Activated CD4-positive, alpha-beta T cell treated with anti-CD3 and anti-CD28 coated beads for 4 hours (primary cell): ENCODE results near the gene MUC5AC.
"Not testable (repeated sequence)": the region's sequence is repeated elsewhere in the genome, so short reads cannot be mapped to it uniquely, and the experiment has no call there.

Experiments
- DNase-seq, 2 donors: peaks; one replicate each; pipeline ENCODE4 v3.0.0-alpha.2; 2020

The MUC5AC gene

GRCh38 chr11:1199241-1199750, 41.5 kb downstream of the MUC5AC start:
- DNase-seq = no peak

GRCh38 chr11:1199751-1200610, 42.2 kb downstream of the MUC5AC start:
- no peak for DNase-seq

GRCh38 chr11:1200611-1201191, 42.9 kb downstream of the MUC5AC start:
- no peak for DNase-seq

GRCh38 chr11:1201395-1202153, 43.8 kb downstream of the MUC5AC start:
- no peak for DNase-seq

- no peak for DNase-seq
These were observed 44.5 kb downstream of the MUC5AC start for GRCh38 chr11:1202154-1202775.

- DNase-seq = peak; percentile 44 to 60
These were observed 45.2 kb downstream of the MUC5AC start for GRCh38 chr11:1202776-1203504.

GRCh38 chr11:1203505-1204271, 45.9 kb downstream of the MUC5AC start:
- DNase-seq = no peak

- DNase-seq = no peak
These were observed 46.8 kb downstream of the MUC5AC start for GRCh38 chr11:1204381-1205101.

- no peak for DNase-seq
These were observed 47.6 kb downstream of the MUC5AC start for GRCh38 chr11:1205121-1205986.

GRCh38 chr11:1205987-1206331, 48.2 kb downstream of the MUC5AC start:
- no peak for DNase-seq

GRCh38 chr11:1206391-1207271, 48.9 kb downstream of the MUC5AC start:
- DNase-seq = no peak

- DNase-seq = no peak
These were observed 49.8 kb downstream of the MUC5AC start for GRCh38 chr11:1207401-1208143.

GRCh38 chr11:1208144-1208393, 50.3 kb downstream of the MUC5AC start:
- DNase-seq = no peak

GRCh38 chr11:1208394-1209261, 50.9 kb downstream of the MUC5AC start:
- DNase-seq = no peak

GRCh38 chr11:1209371-1210057, 51.8 kb downstream of the MUC5AC start:
- no peak for DNase-seq

- no peak for DNase-seq
These were observed 54.1 kb downstream of the MUC5AC start for GRCh38 chr11:1211838-1212237.

- DNase-seq = not testable (repeated sequence)
These were observed 58.1 kb downstream of the MUC5AC start for GRCh38 chr11:1215826-1216225.
